Measurements from ENCODE around the gene SFSWAP. TPM values are rescaled to one million over a fixed set of nuclear protein-coding genes. Genes with fewer than 3 reads are reported as not detected.
"Not testable (repeated sequence)": the region's sequence is repeated elsewhere in the genome, so short reads cannot be mapped to it uniquely, and the experiment has no call there.

SFSWAP gene
- total RNA-seq, 1 experiment from 2014 or later: 19.6 TPM

- DNase-seq (ENCODE audit: low read depth): no peak
These were observed 8.4 kb upstream of the SFSWAP start for GRCh38 chr12:131702573-131702877.

- no peak for DNase-seq (ENCODE audit: low read depth)
These were observed 7.7 kb upstream of the SFSWAP start for GRCh38 chr12:131703161-131703560.

DNA sequence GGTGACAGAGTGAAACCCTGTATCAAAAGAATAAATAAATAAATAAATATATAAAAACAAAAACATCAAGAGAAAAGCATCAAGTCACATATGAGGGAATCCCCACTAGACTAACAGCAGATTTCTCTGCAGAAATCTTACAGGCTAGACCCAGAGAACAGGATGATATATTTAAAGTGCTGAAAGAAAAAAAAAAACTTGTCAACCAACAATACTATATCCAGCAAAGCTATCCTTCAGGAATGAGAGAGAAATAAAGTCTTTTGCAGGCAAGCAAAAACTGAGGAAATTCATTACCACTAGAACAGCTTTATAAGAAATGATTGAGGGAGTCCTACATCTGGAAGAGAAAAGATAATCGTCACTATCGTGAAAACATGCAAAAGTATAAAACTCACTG is 6.4 kb upstream of the SFSWAP start:
- no peak for DNase-seq (ENCODE audit: low read depth)

DNA sequence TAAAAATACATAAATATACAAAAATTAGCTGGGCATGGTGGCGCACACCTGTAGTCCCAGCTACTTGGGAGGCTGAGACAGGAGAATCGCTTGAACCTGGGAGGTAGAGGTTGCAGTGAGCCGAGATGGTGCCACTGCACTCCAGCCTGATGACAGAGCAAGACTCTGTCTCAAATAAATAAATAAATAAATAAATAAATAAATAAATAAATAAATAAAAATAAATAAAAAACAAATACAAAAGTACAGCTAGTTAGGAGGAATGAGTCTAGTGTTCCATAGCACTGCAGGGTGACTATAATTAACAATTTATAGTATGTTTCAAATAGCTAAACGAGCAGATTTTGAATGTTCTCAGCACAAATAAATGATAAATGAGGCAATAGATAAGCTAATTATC is 4.2 kb upstream of the SFSWAP start:
- DNase-seq (ENCODE audit: low read depth): not testable (repeated sequence)

DNA sequence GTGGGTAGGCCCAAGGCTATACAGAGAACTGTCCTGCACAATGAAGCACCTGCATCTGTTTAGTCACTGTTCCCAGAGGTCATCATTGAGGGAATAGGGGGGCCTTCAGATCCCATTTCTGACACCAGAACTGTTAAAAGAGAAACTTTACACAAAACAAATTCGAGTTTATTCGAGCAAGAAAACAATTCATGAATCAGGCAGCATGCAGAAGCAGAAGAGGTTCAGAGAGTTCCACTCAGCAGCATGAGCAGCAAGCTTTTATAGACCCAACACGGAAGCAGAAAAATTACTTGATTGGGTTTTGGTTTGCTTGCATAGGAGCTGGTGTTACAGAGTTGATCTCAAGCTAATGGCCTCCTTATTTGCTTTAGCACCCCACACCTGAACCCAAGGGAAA is 1.7 kb upstream of the SFSWAP start:
- DNase-seq (ENCODE audit: low read depth): no peak

GRCh38 chr12:131711551-131712205 is 788 bp downstream of the SFSWAP start:
- no peak for DNase-seq (ENCODE audit: low read depth)

DNA sequence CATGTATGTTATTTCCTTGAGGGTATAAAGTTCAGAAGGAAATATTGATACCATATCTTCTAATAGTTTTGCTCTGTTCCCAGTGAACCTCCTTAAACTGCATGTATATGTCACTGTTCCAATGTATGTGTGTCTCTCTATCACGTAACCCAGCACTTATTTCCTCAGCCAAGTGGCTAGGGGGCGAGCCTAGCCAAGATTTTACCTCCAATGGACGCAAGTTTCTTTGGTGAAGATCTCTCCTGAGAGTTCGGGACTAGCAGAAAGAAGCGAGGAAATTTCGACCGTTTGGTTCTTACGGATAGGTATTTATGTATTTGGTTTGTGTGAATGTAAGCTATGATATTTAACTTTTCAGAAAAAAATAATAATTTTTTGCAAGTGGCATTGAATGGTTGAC is 2.5 kb downstream of the SFSWAP start:
- DNase-seq (ENCODE audit: low read depth): no peak

GRCh38 chr12:131714759-131715158 is 3.9 kb downstream of the SFSWAP start:
- no peak for DNase-seq (ENCODE audit: low read depth)

GRCh38 chr12:131716282-131716681 is 5.4 kb downstream of the SFSWAP start:
- DNase-seq (ENCODE audit: low read depth): no peak

DNA sequence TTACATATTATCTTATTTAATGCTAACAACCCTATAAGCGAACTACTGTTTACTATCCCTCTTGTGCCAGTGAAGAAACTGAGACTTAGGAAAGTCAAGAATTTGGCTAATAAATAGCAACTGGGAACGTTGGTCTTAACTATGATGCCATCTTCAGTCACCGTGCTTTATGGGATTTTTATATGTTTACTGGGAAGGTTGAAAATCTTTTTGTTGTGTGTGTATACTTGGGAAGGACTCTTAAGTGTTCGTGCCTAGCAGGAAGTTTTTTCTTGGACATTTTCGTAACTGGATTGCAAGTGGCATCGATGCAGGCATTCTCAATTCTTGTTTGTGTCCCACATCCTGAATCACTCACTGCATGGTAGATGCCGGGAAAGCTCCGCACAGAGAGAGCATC is 9.4 kb downstream of the SFSWAP start:
- DNase-seq (ENCODE audit: low read depth): no peak

- DNase-seq (ENCODE audit: low read depth): no peak
These were observed 10.0 kb downstream of the SFSWAP start for GRCh38 chr12:131720921-131721320.

GRCh38 chr12:131721548-131721947 is 10.7 kb downstream of the SFSWAP start:
- no peak for DNase-seq (ENCODE audit: low read depth)

GRCh38 chr12:131723532-131723931 is 12.6 kb downstream of the SFSWAP start:
- DNase-seq (ENCODE audit: low read depth): no peak

GRCh38 chr12:131724534-131724933 is 13.6 kb downstream of the SFSWAP start:
- DNase-seq (ENCODE audit: low read depth): no peak

DNA sequence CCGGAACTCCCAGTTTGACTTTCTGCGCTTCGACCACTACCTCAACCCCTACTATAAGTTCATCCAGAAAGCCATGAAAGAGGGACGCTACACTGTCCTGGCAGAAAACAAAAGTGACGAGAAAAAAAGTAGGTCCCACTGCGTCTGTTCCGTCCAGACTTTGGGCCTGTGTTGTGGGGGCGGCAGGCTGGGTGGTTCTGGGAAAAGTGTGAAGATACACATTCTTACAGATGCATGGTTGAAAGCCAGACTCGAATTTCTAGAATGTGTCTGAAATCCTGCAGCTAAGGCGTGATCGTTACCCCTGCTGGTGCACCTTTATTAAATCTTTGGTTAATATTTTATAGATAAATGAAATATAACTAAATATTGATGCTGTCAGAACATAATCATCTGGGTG is 14.6 kb downstream of the SFSWAP start:
- DNase-seq (ENCODE audit: low read depth): no peak

DNA sequence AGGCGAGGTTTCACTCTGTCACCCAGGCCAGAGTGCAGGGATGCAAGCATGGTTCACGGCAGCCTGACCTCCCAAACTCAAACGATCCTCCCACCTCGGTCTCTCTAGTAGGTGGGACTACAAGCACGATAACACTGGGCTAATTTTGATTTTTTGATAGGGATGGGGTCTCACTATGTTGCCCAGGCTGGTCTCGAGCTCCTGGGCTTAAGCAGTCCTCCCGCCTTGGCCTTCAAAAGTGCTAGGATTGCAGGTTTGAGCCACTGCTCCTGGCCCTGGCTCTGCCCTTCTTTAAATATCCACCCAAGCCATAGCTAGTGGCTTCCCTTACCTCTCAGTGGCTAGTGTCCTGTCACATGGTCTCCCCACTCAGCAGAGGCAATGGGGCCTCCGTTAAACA is 17.8 kb downstream of the SFSWAP start:
- DNase-seq (ENCODE audit: low read depth): no peak

- DNase-seq (ENCODE audit: low read depth): no peak
These were observed 18.5 kb downstream of the SFSWAP start for GRCh38 chr12:131729254-131729955.

DNA sequence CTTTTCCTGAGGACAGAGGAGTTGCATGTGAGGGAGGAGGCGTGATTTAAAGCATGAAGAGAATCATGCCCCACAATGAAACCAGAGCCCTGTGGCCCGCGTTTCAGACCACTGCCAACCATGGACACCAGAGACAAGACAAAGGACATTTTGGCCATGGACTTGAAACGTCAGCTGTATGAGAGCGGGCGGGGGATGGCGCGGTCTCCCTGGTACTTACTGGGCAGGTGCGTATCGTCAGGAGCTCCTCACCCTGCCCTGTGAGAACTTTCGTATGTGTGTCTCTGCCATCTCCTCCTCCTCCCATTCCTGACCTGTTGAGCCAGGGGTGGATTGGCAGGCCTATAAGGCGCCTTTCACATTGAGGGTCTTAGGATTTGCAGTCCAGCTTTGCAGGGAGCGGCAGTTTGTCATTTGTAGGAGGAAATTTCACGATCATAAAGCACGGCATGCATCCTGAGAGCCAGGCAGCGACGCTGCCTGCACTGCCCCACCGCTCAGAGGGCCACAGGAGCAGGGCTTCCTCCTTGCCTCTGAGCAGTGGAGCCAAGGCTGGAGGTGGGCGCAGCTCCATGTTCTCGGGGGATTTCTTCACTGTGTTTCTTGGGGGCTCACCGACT is 22.2 kb downstream of the SFSWAP start:
- no peak for DNase-seq (ENCODE audit: low read depth)

GRCh38 chr12:131733874-131734273 is 23.0 kb downstream of the SFSWAP start:
- no peak for DNase-seq (ENCODE audit: low read depth)

- DNase-seq (ENCODE audit: low read depth): no peak
These were observed 23.7 kb downstream of the SFSWAP start for GRCh38 chr12:131734336-131735152.

DNA sequence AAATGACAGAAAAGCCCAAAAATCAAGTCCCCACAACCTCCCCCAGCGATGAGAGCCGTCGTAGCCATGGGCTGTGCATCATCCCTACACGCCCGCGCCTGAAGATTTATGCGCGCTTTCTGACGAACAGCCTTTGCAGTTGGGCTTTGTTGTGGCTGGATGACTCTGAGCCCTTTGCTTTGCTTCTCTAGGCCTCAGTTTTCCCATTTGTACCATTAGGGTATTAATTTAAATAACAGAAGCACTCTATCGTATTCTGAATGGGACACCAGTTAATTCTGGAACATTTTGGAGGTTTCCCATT is 24.2 kb downstream of the SFSWAP start:
- no peak for DNase-seq (ENCODE audit: low read depth)

Measured in RPMI7951 (cell line).